ENCODE results near the gene ANXA4. TPM values are rescaled to one million over a fixed set of nuclear protein-coding genes. Genes with fewer than 3 reads are reported as not detected.

The ANXA4 gene
- total and polyA plus RNA-seq, 7 donors: 33.3 to 183 (median 55.8) TPM

- Histone ChIP-seq H3K27me3 (no peaks in the 10 kb centered on the region), H3K27ac (no peak overlapping the region), H3K4me1 (peaks cover 0 to 36% (median 32%) of the 10 kb centered on the region in 4 donors), H3K9me3 (no peaks in the 10 kb centered on the region), H3K36me3 (no peaks in the 10 kb centered on the region), H3K4me3 (no peak overlapping the region)
- 52 to 75% methylated on average over 5 of the region's 5 CpGs for WGBS, 2 donors
- intact Hi-C loops (cut with DNase I): no loop called here
- no peak for DNase-seq
- TF ChIP-seq POLR2AphosphoS5 (IDR thresholded peaks at IDR 0.05): no peak
- TF ChIP-seq EP300 (IDR thresholded peaks at IDR 0.05): no peak
- TF ChIP-seq POLR2A (IDR thresholded peaks at IDR 0.05): no peak
- no peak for TF ChIP-seq CTCF (IDR thresholded peaks at IDR 0.05)
Observed at GRCh38 chr2:69768235-69768634, 26.3 kb downstream of the ANXA4 start.

GRCh38 chr2:69768789-69769188 is 26.9 kb downstream of the ANXA4 start:
- no peaks in the 10 kb centered on the region for H3K9me3 ChIP-seq
- peaks cover 0 to 36% (median 32%) of the 10 kb centered on the region in 4 donors for H3K4me1 ChIP-seq
- TF ChIP-seq CTCF (IDR thresholded peaks at IDR 0.05): no peak
- TF ChIP-seq EP300 (IDR thresholded peaks at IDR 0.05): no peak
- TF ChIP-seq POLR2AphosphoS5 (IDR thresholded peaks at IDR 0.05): no peak
- TF ChIP-seq POLR2A (IDR thresholded peaks at IDR 0.05): no peak
- H3K4me3 ChIP-seq: no peak overlapping the region
- no peaks in the 10 kb centered on the region for H3K27me3 ChIP-seq
- DNase-seq: no peak
- H3K36me3 ChIP-seq: no peaks in the 10 kb centered on the region
- no peak overlapping the region for H3K27ac ChIP-seq
- intact Hi-C loops (cut with DNase I): no loop called here
- WGBS, 2 donors: 98 to 99% methylated on average over 2 of the region's 2 CpGs

- intact Hi-C loops (cut with DNase I): no loop called here
- WGBS, 2 donors: 84 to 93% methylated on average over 1 of the region's 1 CpG
- H3K27me3 ChIP-seq: no peaks in the 10 kb centered on the region
- H3K4me3 ChIP-seq: no peak overlapping the region
- peak overlapping the region in 2 of 4 donors; percentile 25 to 34 for H3K27ac ChIP-seq
- DNase-seq: no peak
- peaks cover 0 to 36% (median 32%) of the 10 kb centered on the region in 4 donors for H3K4me1 ChIP-seq
- TF ChIP-seq POLR2AphosphoS5 (IDR thresholded peaks at IDR 0.05) (no peak), POLR2A (IDR thresholded peaks at IDR 0.05) (no peak), CTCF (IDR thresholded peaks at IDR 0.05) (no peak), EP300 (IDR thresholded peaks at IDR 0.05) (no peak)
- H3K36me3 ChIP-seq: no peaks in the 10 kb centered on the region
- H3K9me3 ChIP-seq: no peaks in the 10 kb centered on the region
Observed at GRCh38 chr2:69769272-69769671, 27.3 kb downstream of the ANXA4 start.

- Histone ChIP-seq H3K36me3 (no peaks in the 10 kb centered on the region), H3K9me3 (no peaks in the 10 kb centered on the region), H3K27ac (peak overlapping the region in 3 of 4 donors; percentile 25 to 63 (median 34)), H3K4me3 (no peak overlapping the region), H3K4me1 (peaks cover 0 to 38% (median 32%) of the 10 kb centered on the region in 4 donors), H3K27me3 (no peaks in the 10 kb centered on the region)
- WGBS, 2 donors: 22 to 63% methylated on average over 5 of the region's 5 CpGs
- TF ChIP-seq POLR2AphosphoS5 (IDR thresholded peaks at IDR 0.05): peak in 2 of 4 donors; percentile 6 to 61
- no peak for TF ChIP-seq POLR2A (IDR thresholded peaks at IDR 0.05)
- DNase-seq: no peak
- intact Hi-C loops (cut with DNase I): no loop called here
Observed at GRCh38 chr2:69770193-69770702, 28.3 kb downstream of the ANXA4 start.

GRCh38 chr2:69770747-69771146 is 28.8 kb downstream of the ANXA4 start:
- Histone ChIP-seq H3K27ac (peak overlapping the region in 2 of 4 donors; percentile 34 to 63), H3K27me3 (no peaks in the 10 kb centered on the region), H3K4me3 (no peak overlapping the region), H3K36me3 (no peaks in the 10 kb centered on the region), H3K4me1 (peaks cover 0 to 38% (median 32%) of the 10 kb centered on the region in 4 donors), H3K9me3 (no peaks in the 10 kb centered on the region)
- no peak for DNase-seq
- TF ChIP-seq EP300 (IDR thresholded peaks at IDR 0.05) (no peak), POLR2AphosphoS5 (IDR thresholded peaks at IDR 0.05) (no peak), POLR2A (IDR thresholded peaks at IDR 0.05) (no peak), CTCF (IDR thresholded peaks at IDR 0.05) (no peak)
- intact Hi-C loops (cut with DNase I): no loop called here
- 42 to 78% methylated on average over 10 of the region's 10 CpGs for WGBS, 2 donors

Measured in sigmoid colon (tissue), 7 donors.